Middle frontal gyrus (tissue), 1 donor: ENCODE data around the gene RSU1.
"Not testable (repeated sequence)": the region's sequence is repeated elsewhere in the genome, so short reads cannot be mapped to it uniquely, and the experiment has no call there.

Experiments
- DNase-seq: peaks from one replicate; pipeline ENCODE4 v3.0.0-alpha.2; 2015; ENCODE audit warnings: low spot score; ENCODE audit errors: extremely low spot score

RSU1 gene

GRCh38 chr10:16817125-16818019 is at the start of gene RSU1:
Gene RSU1, minus strand, starts transcription at chr10:16817424. Its CDS starts 343 bp downstream, at chr10:16817081.
- peak; percentile 99 for DNase-seq

GRCh38 chr10:16866541-16867275 is 49.5 kb upstream of the RSU1 start:
- no peak for DNase-seq

- no peak for DNase-seq
These were observed 48.5 kb upstream of the RSU1 start for GRCh38 chr10:16865766-16866165.

GRCh38 chr10:16863766-16864165 is 46.5 kb upstream of the RSU1 start:
- DNase-seq = no peak

GRCh38 chr10:16857419-16857818 is 40.2 kb upstream of the RSU1 start:
- DNase-seq = no peak

- no peak for DNase-seq
These were observed 39.3 kb upstream of the RSU1 start for GRCh38 chr10:16856567-16856966.

- no peak for DNase-seq
These were observed 38.9 kb upstream of the RSU1 start for GRCh38 chr10:16856092-16856491.

GRCh38 chr10:16854623-16855022 is 37.4 kb upstream of the RSU1 start:
- DNase-seq = no peak

GRCh38 chr10:16853809-16854208 is 36.6 kb upstream of the RSU1 start:
- no peak for DNase-seq

GRCh38 chr10:16853201-16853600 is 36.0 kb upstream of the RSU1 start:
- DNase-seq = no peak

- DNase-seq = no peak
These were observed 35.4 kb upstream of the RSU1 start for GRCh38 chr10:16852624-16853023.

GRCh38 chr10:16848562-16849154 is 31.4 kb upstream of the RSU1 start:
- DNase-seq = no peak

GRCh38 chr10:16847644-16848043 is 30.4 kb upstream of the RSU1 start:
- DNase-seq = no peak

- DNase-seq = no peak
These were observed 28.0 kb upstream of the RSU1 start for GRCh38 chr10:16845248-16845647.

GRCh38 chr10:16843252-16843870 is 26.1 kb upstream of the RSU1 start:
- DNase-seq = peak; percentile 76

GRCh38 chr10:16835228-16835627 is 18.0 kb upstream of the RSU1 start:
- no peak for DNase-seq

GRCh38 chr10:16832351-16833080 is 15.3 kb upstream of the RSU1 start:
- no peak for DNase-seq

GRCh38 chr10:16828701-16829175 is 11.5 kb upstream of the RSU1 start:
- DNase-seq = no peak

- DNase-seq = peak; percentile 48
These were observed 10.9 kb upstream of the RSU1 start for GRCh38 chr10:16828114-16828568.

GRCh38 chr10:16827474-16827873 is 10.2 kb upstream of the RSU1 start:
- not testable (repeated sequence) for DNase-seq
